Vagina (tissue), 2 donors: ENCODE data around the gene RPL27.

Experiments used
- POLR2A ChIP-seq, 2 donors: fragments of 450-650 bp; IDR thresholded peaks; one replicate each; pipeline ENCODE4 v1.6.1; 2017; ENCODE audit warnings: antibody characterized with exemption in 2 of 2, mild to moderate bottlenecking in 2 of 2, moderate library complexity in 2 of 2
- TF ChIP-seq, protein P1 (sequence below), 3 experiments: fragments of 450-650 bp in 2 of 3; fragments of 200-600 bp in 1 of 3; sonication (generic) in 1 of 3; IDR thresholded peaks; one replicate each; pipeline ENCODE4 v1.5.1; 2017 to 2019; ENCODE audit warnings: antibody characterized with exemption in 3 of 3, mild to moderate bottlenecking in 2 of 3, moderate library complexity in 2 of 3

- TF ChIP-seq, protein P1, sequence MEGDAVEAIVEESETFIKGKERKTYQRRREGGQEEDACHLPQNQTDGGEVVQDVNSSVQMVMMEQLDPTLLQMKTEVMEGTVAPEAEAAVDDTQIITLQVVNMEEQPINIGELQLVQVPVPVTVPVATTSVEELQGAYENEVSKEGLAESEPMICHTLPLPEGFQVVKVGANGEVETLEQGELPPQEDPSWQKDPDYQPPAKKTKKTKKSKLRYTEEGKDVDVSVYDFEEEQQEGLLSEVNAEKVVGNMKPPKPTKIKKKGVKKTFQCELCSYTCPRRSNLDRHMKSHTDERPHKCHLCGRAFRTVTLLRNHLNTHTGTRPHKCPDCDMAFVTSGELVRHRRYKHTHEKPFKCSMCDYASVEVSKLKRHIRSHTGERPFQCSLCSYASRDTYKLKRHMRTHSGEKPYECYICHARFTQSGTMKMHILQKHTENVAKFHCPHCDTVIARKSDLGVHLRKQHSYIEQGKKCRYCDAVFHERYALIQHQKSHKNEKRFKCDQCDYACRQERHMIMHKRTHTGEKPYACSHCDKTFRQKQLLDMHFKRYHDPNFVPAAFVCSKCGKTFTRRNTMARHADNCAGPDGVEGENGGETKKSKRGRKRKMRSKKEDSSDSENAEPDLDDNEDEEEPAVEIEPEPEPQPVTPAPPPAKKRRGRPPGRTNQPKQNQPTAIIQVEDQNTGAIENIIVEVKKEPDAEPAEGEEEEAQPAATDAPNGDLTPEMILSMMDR (IDR thresholded peaks at IDR 0.05), result no peak
- TF ChIP-seq POLR2A (IDR thresholded peaks at IDR 0.05), result no peak
These were observed 29.1 kb upstream of the RPL27 start for GRCh38 chr17:42969001-42969581.
